Tibial nerve (tissue), 4 donors: ENCODE results near the gene KRTAP2-4. TPM values are rescaled to one million over a fixed set of nuclear protein-coding genes. Genes with fewer than 3 reads are reported as not detected.
"Not testable (repeated sequence)": the region's sequence is repeated elsewhere in the genome, so short reads cannot be mapped to it uniquely, and the experiment has no call there.

Experiments used
- DNase-seq, 2 donors: peaks; one replicate each; pipeline ENCODE4 v3.0.0-alpha.2; 2019; ENCODE audit warnings: low spot score in 2 of 2
- H3K27ac ChIP-seq, 4 donors: fragments of 200-600 bp; sonication (generic) in 3 of 4; one replicate each; pipeline ENCODE4 v1.5.1; 2017 to 2019; ENCODE audit warnings: mild to moderate bottlenecking in 1 of 4
- H3K27me3 ChIP-seq, 2 donors: fragments of 200-600 bp; sonication (generic) in 1 of 2; one replicate each; pipeline versions ENCODE4 v1.5.1 to v1.6.0; 2017 to 2019
- H3K36me3 ChIP-seq, 3 donors: fragments of 200-600 bp; sonication (generic); one replicate each; pipeline ENCODE4 v1.5.1; 2018 to 2019
- H3K4me1 ChIP-seq, 4 donors: fragments of 200-600 bp; sonication (generic) in 3 of 4; one replicate each; pipeline ENCODE4 v1.5.1; 2017 to 2019
- H3K4me3 ChIP-seq, 4 donors: fragments of 200-600 bp; sonication (generic) in 3 of 4; one replicate each; pipeline ENCODE4 v1.5.1; 2017 to 2019; ENCODE audit warnings: mild to moderate bottlenecking in 1 of 4, moderate library complexity in 1 of 4
- H3K9me3 ChIP-seq, 4 donors: fragments of 200-600 bp; sonication (generic) in 3 of 4; one replicate each; pipeline ENCODE4 v1.5.1; 2017 to 2019
- CTCF ChIP-seq, 5 experiments: fragments of 200-600 bp in 3 of 5; fragments of 450-650 bp in 2 of 5; sonication (generic) in 3 of 5; IDR thresholded peaks; one replicate each; pipeline ENCODE4 v1.5.1; 2016 to 2019; ENCODE audit warnings: antibody characterized with exemption in 5 of 5, mild to moderate bottlenecking in 3 of 5, moderate library complexity in 2 of 5
- EP300 ChIP-seq, 2 donors: sonication (generic); formaldehyde crosslinking; IDR thresholded peaks; one replicate each; pipeline ENCODE4 v1.6.1; 2017; ENCODE audit warnings: antibody characterized with exemption in 2 of 2, mild to moderate bottlenecking in 1 of 2
- POLR2A ChIP-seq, 2 donors: fragments of 450-650 bp; IDR thresholded peaks; one replicate each; pipeline ENCODE4 v1.6.1; 2017; ENCODE audit warnings: antibody characterized with exemption in 2 of 2, mild to moderate bottlenecking in 2 of 2, moderate library complexity in 2 of 2
- WGBS, 2 donors: methylation state at CpG; one replicate each; pipeline ENCODE4 v1.1.5; 2018; 5-methylcytosine and 5-hydroxymethylcytosine counted together
- total RNA-seq, 4 donors: library from RNA; depleted of rRNA; stranded (reverse); fragments of >200 nt; gene quantifications; one replicate each; pipeline ENCODE4 v1.1.0, GENCODE V29; 2016

The KRTAP2-4 gene
- total RNA-seq, 4 donors from 2014 or later, result not detected

DNA sequence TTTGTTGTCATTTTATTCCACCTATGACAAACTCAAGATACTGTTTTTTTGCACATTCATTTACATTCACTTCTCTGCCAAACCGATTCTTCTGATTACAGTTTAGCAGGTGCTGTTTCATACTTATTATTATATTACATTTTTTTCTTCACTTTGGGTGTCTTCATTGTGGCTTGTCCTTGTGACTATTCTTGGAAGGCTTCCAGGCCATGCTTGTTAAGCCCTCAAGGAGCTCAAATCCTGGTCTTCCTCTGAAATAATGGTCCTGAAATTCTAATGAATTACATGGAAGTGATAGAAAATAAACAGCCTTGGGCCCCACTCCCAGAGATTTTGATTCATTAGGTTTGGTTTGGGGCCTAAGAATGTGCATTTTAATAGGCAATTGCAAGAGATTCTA lies 1.4 kb downstream of the KRTAP2-4 start:
- WGBS, 2 donors, result 85 to 88% methylated on average over 1 of the region's 1 CpG

DNA sequence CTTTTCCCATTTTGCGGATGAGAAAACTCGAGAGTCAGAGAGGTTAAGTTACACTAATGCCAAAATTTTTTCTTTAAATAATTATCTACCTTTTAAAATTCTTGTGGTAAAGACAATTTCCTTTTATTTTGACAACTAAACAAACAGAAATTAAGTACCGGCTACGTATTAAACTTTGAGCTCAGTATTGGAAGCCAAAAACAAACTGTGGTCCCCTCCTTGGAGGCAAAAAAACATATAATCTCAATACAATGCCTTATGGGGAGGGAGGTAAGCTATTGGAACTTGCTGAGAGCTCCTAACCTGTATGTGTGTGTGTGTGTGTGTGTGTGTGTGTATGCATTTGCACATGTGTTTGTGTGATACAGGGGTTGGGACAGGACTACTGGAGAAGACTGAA lies 2.2 kb downstream of the KRTAP2-4 start:
- Histone ChIP-seq H3K36me3 (no peaks in the 10 kb centered on the region), H3K4me1 (peaks cover 0 to 15% (median 0%) of the 10 kb centered on the region in 4 donors), H3K9me3 (no peaks in the 10 kb centered on the region), H3K27me3 (no peaks in the 10 kb centered on the region), H3K27ac (no peak overlapping the region), H3K4me3 (no peak overlapping the region)
- 71 to 78% methylated on average over 4 of the region's 4 CpGs for WGBS, 2 donors
- no peak for DNase-seq
- TF ChIP-seq CTCF (IDR thresholded peaks at IDR 0.05) (no peak), POLR2A (IDR thresholded peaks at IDR 0.05) (no peak), EP300 (IDR thresholded peaks at IDR 0.05) (no peak)

More for the DNA sequence above, 1.4 kb downstream of the KRTAP2-4 start:
- Histone ChIP-seq H3K4me3 (no peak overlapping the region), H3K4me1 (peaks cover 0 to 13% (median 0%) of the 10 kb centered on the region in 4 donors), H3K36me3 (no peaks in the 10 kb centered on the region), H3K9me3 (no peaks in the 10 kb centered on the region), H3K27ac (no peak overlapping the region), H3K27me3 (no peaks in the 10 kb centered on the region)
- TF ChIP-seq EP300 (IDR thresholded peaks at IDR 0.05) (no peak), POLR2A (IDR thresholded peaks at IDR 0.05) (no peak), CTCF (IDR thresholded peaks at IDR 0.05) (no peak)
- no peak for DNase-seq

DNA sequence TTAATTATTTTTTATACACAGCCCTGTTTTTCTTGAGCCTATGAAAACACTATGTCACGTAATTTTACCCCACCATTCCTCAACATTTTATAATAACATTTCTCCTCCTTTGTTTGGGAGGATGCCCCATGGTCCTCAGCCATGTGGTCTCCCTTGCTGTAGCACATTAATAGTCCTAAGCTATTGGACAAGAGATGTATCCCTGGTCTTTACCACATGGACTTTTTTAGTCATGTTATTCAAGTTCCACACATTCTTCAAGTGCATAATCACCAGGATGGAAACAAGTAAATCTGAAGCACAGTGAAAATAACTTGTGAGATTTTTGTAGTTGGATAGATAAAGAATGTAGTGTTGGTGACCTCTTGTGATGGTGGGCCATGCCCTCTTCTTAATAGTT lies 3.7 kb downstream of the KRTAP2-4 start:
- Histone ChIP-seq H3K4me1 (peaks cover 0 to 15% (median 0%) of the 10 kb centered on the region in 4 donors), H3K27ac (peak overlapping the region in 1 of 4 donors; percentile 36), H3K36me3 (no peaks in the 10 kb centered on the region), H3K27me3 (no peaks in the 10 kb centered on the region), H3K4me3 (no peak overlapping the region), H3K9me3 (peaks cover 0 to 4% (median 0%) of the 10 kb centered on the region in 4 donors)
- WGBS, 2 donors, result 62 to 66% methylated on average over 1 of the region's 1 CpG
- no peak for DNase-seq
- TF ChIP-seq EP300 (IDR thresholded peaks at IDR 0.05) (no peak), POLR2A (IDR thresholded peaks at IDR 0.05) (no peak), CTCF (IDR thresholded peaks at IDR 0.05) (no peak)

DNA sequence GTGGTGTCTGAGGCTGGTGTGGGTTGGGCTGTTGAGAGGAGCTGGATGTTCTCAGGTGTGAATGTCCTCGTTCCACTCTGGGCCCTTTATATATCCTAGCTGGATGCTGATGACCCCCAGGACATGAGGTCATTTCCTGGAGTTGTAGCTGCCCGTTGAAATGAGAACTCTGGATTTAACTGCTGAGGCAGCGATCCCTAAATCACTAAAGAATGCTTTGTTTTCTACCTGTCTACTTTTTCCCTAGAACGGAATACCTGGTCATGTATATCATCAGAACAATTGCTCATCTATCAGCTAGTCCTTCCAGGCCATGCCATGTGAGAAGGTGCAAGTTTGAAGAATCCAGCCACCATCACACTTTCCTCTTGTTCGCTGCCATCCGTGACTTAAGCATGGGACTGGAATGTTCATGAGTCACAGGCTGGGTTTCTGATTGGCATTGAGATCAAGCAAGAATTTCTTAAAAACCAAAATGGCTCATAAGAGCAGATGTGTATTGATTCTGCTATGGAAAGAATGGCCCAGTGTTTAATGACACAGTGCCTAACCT lies 5.6 kb downstream of the KRTAP2-4 start, which contains the start of gene KRTAP2-3:
Gene KRTAP2-3 (minus strand): TSS at position 63 of the 553 bp plus-strand sequence. CDS start 64 bp downstream, outside the sequence.
- Histone ChIP-seq H3K36me3 (no peaks in the 10 kb centered on the region), H3K27ac (peak within 1 kb of the TSS in 1 of 4 donors; percentile 26), H3K4me3 (no peak within 1 kb of the TSS), H3K9me3 (peaks cover 0 to 4% (median 0%) of the 10 kb centered on the region in 4 donors), H3K27me3 (no peaks in the 10 kb centered on the region), H3K4me1 (peaks cover 0 to 15% (median 0%) of the 10 kb centered on the region in 4 donors)
- WGBS, 2 donors, result 45 to 55% methylated on average over 6 of the region's 6 CpGs
- TF ChIP-seq POLR2A (IDR thresholded peaks at IDR 0.05) (no peak), CTCF (IDR thresholded peaks at IDR 0.05) (no peak), EP300 (IDR thresholded peaks at IDR 0.05) (no peak)
- DNase-seq, result no peak

DNA sequence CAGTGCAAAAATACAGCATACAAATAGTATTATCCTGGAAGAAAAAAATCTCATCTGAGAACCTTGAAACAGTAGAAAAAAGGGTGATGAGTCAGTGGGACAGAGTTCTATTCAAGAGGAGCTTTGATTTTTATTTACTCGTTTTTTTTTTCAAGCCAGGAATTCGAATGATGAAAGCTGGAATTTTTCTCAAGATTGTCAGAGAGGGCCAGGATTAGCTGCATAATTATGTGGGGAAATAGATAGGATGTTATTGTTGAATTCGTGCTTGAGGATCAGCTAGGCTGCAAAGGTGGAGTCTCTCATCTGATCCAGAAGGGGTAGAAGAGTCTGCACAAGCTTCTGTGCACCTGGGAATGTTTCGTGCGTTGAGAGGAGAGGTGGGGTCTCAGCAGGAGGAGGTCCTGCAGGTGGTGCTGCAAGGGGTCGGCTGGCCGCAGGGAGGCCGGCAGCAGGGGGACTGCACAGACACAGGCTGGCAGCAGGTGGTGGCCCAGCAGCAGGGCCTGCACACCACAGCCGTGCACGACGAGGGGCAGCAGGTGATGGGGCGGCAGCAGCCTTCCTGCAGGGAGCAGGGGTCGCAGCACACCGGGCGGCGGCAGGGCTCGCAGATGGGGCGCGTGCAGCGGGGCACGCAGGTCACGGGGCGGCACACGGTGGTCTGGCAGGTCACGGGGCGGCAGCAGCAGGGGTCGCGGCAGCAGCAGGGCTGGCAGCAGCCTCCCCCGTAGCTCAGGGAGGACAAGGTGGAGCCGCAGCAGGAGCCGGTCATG lies 6.2 kb downstream of the KRTAP2-4 start:
- DNase-seq, H3K4me3 ChIP-seq, H3K27me3 ChIP-seq, H3K27ac ChIP-seq, H3K36me3 ChIP-seq, H3K9me3 ChIP-seq: not testable (repeated sequence)
- H3K4me1 ChIP-seq, result peaks cover 0 to 15% (median 0%) of the 10 kb centered on the region in 4 donors
- 31 to 39% methylated on average over 8 to 11 of the region's 31 CpGs for WGBS, 2 donors
